ENCODE data around the gene ZBED1.
"Not testable (repeated sequence)": the region's sequence is repeated elsewhere in the genome, so short reads cannot be mapped to it uniquely, and the experiment has no call there.

The ZBED1 gene

DNA sequence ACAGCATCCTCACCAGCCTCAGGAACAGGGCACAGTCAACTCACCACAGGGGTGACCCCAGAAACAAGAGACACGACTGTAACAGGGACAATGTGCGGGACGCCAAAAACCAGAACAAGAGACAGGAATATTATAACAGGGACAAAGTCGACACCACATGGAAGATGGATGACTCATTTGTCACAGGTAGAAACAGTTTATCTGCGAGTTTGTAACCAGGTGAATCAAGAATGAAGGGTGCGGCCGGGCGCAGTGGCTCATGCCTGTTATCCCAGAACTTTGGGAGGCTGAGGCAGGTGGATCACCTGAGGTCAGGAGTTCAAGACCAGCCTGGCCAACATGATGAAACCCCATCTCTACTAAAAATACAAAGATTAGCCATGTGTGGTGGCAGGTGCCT, 44.7 kb downstream of the ZBED1 start:
- DNase-seq (ENCODE audit: low read depth) = not testable (repeated sequence)

DNA sequence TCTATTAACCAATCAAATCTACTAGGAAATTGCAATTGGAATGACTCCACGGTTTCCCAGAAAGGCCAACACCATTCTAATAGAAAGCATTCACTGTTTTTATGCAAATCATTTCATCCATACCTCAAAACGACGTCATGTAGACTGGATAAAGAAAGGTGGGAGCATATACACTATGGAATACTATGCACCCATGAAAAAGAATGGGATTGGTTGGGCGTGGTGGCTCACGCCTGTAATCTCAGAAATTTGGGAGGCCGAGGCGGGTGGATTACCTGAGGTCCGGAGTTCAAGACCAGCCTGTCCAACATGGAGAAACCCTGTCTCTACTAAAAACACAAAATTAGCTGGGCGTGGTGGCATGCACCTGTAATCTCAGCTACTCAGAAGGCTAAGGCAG, 46.2 kb downstream of the ZBED1 start:
- DNase-seq (ENCODE audit: low read depth) = not testable (repeated sequence)

DNA sequence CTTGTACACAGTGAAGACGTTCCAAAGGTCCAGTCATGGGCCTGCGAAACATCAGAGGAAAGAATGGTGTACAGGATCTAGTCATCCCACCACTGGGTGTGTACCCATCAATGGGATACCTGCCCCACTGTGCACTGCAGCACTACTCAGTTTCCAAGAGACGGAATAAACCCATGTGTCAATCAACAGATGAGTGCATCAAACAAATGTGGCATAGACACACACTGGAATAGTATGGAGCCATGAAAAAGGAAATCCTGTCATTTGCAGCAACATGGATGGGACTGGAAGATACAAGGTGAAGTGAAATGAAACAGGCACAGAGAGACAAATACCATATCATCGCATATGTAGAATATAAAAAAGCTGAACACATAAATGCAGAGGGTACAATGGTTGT, 48.0 kb downstream of the ZBED1 start:
- DNase-seq (ENCODE audit: low read depth) = no peak

DNA sequence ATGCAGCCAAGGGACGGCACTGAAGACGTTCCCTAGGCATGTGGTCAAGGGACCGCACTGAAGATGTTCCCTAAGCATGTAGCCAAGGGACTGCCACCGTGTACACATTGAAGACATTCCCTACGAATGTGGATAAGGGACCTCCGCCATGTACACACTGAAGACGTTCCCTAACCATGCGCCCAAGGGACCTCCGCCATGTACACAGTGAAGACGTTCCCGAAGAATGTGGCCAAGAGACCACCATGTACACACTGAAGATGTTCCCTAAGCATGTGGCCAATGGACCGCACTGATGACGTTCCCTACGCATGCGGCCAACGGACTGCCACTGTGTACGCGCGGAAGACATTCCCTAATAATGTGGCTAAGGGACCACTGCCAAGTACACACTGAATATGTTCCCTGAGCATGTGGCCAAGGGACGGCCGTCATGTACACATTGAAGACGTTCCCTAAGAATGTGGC, 48.4 kb downstream of the ZBED1 start:
- no peak for DNase-seq (ENCODE audit: low read depth)

DNA sequence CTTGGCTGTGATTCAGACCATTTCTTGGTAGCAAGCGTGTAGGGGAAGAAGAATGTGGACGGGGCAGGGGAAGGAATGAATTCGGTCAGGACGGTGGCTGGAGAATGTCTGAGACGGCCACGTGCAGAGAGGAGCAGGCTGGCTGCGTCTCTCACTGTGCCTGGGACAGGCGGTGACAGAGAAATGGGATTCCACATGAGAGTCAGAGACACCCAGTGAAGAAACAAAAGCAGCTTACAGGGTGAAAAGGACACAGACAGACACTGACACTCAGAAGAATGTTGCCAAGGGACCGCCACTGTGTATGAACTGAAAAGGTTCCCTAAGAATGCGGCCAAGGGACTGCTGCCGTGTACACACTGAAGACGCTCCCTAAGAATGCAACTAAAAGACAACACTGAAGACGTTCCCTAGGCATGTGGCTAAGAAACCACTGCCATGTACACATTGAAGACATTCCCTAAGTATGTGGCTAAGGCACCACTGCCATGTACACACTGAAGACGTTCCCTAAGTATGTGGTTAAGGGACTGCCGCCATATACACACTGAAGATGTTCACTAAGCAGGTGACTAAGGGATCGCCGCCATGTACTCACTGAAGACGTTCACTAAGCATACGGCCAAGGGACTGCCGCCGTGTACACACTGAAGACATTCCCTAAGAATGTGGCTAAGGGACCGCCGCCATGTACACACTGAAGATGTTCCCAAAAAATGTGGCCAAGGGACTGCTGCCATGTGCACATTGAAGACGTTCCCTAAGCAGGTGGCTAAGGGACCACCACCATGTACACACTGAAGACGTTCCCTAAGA, 49.1 kb downstream of the ZBED1 start:
- DNase-seq (ENCODE audit: low read depth) = peak; percentile 60

DNA sequence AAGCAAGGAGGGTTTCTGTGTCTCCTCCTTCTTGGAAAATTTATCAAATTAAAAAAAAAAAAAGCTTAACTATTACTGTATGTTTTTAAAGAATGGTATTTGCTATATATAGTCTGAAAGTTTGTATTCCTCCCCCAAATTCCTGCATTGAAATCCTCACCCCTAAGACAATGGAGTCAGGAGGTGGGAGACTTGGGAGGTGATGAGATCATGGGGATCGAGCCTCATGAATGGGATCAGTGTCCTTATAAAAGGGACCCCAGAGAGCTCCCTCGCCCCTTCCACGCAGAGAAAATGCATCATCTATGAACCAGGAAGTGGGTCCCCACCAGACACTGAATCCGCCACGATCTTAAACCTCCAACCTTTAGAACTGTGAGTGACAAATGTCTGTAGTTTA, 50.1 kb downstream of the ZBED1 start:
- no peak for DNase-seq (ENCODE audit: low read depth)

DNA sequence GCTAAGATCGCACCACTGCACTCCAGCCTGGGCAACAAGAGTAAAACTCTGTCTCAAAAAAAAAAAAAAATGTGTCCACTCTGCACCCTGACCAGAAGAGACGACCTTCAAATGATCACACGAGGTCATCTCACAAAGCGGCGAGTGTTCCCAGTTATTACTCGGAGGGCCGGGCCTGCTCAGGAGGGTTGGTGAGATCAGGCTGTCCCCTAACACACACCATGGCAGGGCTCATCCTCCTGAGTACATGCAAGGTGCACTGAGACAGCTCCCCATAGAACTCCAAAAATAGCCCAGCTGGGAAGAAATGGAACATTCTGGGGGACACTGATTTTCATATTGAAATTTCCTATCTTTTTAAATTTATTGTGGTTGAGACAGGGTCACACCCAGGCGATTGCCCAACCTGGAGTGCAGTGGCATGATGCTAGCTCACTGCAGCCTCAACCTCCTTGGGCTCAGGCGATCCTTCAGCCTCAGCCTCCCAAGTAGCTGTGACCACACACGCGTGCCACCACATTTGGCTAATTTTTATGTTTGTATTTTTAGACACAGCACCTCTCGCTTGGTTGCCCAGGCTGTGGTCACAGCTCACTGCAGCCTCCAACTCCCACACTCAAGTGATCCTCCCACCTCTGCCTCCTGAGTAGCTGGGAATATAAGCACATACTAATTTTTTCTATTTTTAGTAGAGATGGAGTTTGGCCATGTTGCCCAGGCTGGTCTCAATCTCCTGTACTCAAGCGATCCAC, 51.5 kb downstream of the ZBED1 start:
- no peak for DNase-seq (ENCODE audit: low read depth)

DNA sequence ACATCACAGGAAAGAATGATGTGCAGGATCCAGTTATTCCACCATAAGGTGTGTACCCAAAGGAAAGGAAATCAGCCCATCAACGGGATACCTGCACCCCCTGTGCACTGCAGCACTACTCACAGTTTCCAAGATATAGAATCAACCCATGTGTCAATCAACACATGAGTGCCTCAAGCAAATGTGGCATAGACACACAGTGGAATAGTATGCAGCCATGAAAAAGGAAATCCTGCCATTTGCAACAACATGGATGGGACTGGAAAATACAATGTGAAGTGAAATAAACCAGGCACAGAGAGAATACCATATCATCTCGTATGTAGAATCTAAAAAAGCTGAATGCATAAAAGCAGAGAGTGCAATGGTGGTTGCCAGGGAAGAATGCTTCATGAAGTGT, 53.3 kb downstream of the ZBED1 start:
- no peak for DNase-seq (ENCODE audit: low read depth)

DNA sequence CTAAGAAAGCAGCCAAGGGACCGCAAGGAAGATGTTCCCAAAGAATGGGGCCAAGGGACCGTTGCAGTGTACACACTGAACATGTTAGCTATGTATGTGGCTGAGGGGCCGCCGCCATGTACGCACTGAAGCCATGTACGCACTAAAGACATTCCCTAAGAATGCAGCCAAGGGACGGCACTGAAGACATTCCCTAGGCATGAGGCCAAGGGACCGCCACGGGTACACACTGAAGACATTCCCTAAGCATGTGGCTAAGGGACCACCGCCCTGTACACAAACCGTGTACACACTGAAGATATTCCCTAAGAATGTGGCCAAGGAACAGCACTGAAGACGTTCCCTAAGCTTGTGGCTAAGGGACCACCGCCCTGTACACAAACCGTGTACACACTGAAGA, 54.0 kb downstream of the ZBED1 start:
- DNase-seq (ENCODE audit: low read depth) = no peak

DNA sequence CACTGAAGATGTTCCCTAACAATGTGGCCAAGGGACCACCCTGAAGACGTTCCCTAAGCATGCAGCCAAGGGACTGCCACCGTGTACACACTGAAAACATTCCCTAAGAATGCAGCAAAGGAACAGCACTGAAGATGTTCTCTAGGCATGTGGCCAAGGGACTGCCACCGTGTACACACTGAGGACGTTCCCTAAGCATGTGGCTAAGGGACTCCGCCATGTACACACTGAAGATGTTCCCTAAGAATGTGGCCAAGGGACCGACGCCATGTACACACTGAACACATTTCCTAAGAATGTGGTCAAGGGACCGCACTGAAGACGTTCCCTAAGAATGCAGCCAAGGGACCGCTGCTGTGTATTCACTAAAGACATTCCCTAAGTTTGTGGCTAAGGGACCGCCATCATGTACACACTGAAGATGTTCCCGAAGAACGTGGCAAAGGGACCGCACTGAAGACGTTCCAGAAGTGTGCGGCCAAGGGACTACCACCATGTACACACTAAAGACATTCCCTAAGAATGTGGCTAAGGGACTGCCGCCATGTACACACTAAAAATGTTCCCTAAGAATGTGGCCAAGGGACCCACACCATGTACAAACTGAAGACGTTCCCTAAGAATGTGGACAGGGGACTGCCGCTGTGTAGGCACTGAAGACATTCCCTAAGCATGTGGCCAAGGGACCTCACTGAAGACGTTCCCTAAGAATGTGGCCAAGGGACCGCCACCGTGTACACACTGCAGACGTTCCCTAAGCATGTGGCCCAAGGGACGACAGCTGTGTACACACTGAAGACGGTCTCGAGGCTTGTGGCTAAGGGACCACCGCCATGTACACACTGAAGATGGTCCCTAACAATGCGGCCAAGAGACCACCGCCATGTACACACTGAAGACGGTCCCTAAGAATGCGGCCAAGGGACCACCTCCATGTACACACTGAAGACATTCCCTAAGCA, 54.8 kb downstream of the ZBED1 start:
- no peak for DNase-seq (ENCODE audit: low read depth)

DNA sequence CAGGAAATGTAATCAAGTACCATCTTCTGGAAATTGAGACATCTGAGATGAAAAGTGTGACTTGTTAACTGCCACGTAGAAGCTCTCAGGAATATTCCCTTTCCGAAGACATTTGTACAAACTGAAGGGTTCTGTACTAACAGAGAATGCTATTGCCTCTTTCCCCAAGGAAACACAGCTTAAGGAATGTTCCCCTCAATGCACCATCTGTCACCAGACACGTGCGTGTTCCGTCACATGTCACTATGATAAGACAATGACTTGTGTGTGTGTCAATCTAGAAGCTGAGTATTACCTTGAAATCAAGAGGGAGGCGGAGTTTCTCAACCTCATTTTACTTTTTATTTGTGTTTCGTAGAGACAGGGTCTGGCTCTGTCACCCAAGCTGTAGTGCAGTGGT, 58.1 kb downstream of the ZBED1 start:
- no peak for DNase-seq (ENCODE audit: low read depth)

DNA sequence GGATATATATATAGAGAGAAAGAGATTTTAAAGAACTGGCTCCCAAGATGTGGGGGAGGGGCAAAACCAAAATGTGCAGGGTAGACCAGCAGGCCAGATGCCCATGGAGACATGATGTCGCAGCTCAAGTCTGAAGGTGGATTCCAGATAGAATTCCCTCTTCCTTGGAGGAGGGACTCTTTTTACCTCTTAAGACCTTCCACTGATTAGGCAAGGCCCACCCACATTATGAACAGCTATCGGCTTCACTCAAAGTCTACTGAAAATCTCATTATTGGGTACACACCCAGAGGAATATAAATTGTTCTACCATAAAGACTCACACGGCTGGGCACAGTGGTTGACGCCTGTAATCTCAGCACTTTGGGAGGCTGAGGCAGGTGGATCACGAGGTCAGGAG, 59.3 kb downstream of the ZBED1 start:
- DNase-seq (ENCODE audit: low read depth) = no peak

DNA sequence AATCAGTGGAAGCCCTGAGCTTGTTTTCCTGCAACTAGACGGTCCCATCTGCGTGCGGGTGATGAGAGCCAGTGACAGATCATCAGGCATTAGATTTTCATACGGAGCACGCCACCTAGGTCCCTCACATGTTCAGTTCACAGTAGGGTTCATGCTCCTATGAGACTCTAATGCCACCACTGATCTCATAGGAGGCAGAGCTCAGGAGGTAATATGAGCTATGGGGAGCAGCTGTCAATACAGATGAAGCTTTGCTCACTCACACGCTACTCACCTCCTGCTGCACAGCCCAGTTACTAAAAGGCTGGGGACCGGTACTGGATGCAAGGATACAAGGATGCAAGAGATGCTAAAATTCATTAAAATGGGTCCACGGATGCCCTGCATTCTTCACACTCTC, 61.2 kb downstream of the ZBED1 start:
- no peak for DNase-seq (ENCODE audit: low read depth)

Measured in amniotic epithelial cell (primary cell).